Stimulated activated CD8-positive, alpha-beta memory T cell treated with anti-CD3 and anti-CD28 coated beads, Interleukin-7, amount 100 ng/mL, for 1 hour (primary cell): Measurements from ENCODE around the gene RNF14.
A peak's percentile ranks its signal among the peaks of the same experiment; 100 is the strongest.
"Not testable (repeated sequence)": the region's sequence is repeated elsewhere in the genome, so short reads cannot be mapped to it uniquely, and the experiment has no call there.

Source experiments
- DNase-seq, 2 donors: peaks; one replicate each; pipeline ENCODE4 v3.0.0-alpha.2; 2020; ENCODE audit warnings: low read depth in 2 of 2

RNF14 gene

GRCh38 chr5:141968914-141969608 is at the start of gene RNF14:
RNF14 (plus strand) TSS chr5:141969105; CDS start chr5:141973589, 4,484 bp downstream.
- peak; percentile 79 to 88 for DNase-seq

GRCh38 chr5:141919218-141920119 is 49.4 kb upstream of the RNF14 start:
- DNase-seq, result no peak

- no peak for DNase-seq
Observed at GRCh38 chr5:141920771-141921170, 48.1 kb upstream of the RNF14 start.

- not testable (repeated sequence) for DNase-seq
Observed at GRCh38 chr5:141922827-141923447, 46.0 kb upstream of the RNF14 start.

- peak; percentile 79 to 91 for DNase-seq
Observed at GRCh38 chr5:141923448-141924313, 45.2 kb upstream of the RNF14 start, which contains the start of gene DELE1. DELE1 (plus strand) TSS chr5:141923871; CDS start chr5:141923942, 71 bp downstream.

GRCh38 chr5:141926434-141926833 is 42.5 kb upstream of the RNF14 start:
- no peak for DNase-seq

- no peak for DNase-seq
Observed at GRCh38 chr5:141928051-141928450, 40.9 kb upstream of the RNF14 start.

GRCh38 chr5:141929398-141930058 is 39.4 kb upstream of the RNF14 start:
- DNase-seq, result no peak

GRCh38 chr5:141931694-141932093 is 37.2 kb upstream of the RNF14 start:
- no peak for DNase-seq

GRCh38 chr5:141933151-141933550 is 35.8 kb upstream of the RNF14 start:
- no peak for DNase-seq

GRCh38 chr5:141934099-141934844 is 34.6 kb upstream of the RNF14 start:
- no peak for DNase-seq

- DNase-seq, result no peak
Observed at GRCh38 chr5:141935538-141935937, 33.4 kb upstream of the RNF14 start.

GRCh38 chr5:141940695-141941271 is 28.1 kb upstream of the RNF14 start:
- no peak for DNase-seq

- no peak for DNase-seq
Observed at GRCh38 chr5:141941307-141941706, 27.6 kb upstream of the RNF14 start.

- no peak for DNase-seq
Observed at GRCh38 chr5:141941779-141942178, 27.1 kb upstream of the RNF14 start.

- DNase-seq, result no peak
Observed at GRCh38 chr5:141942185-141942857, 26.6 kb upstream of the RNF14 start.

- DNase-seq, result no peak
Observed at GRCh38 chr5:141944076-141944475, 24.8 kb upstream of the RNF14 start.

- DNase-seq, result no peak
Observed at GRCh38 chr5:141945511-141946051, 23.3 kb upstream of the RNF14 start.

- no peak for DNase-seq
Observed at GRCh38 chr5:141947316-141947715, 21.6 kb upstream of the RNF14 start.
